ENCODE data around the gene NEK6. TPM values are rescaled to one million over a fixed set of nuclear protein-coding genes. Genes with fewer than 3 reads are reported as not detected.

The NEK6 gene
- total RNA-seq, 2 experiments from 2014 or later, result 0.89 to 1.7 TPM

DNA sequence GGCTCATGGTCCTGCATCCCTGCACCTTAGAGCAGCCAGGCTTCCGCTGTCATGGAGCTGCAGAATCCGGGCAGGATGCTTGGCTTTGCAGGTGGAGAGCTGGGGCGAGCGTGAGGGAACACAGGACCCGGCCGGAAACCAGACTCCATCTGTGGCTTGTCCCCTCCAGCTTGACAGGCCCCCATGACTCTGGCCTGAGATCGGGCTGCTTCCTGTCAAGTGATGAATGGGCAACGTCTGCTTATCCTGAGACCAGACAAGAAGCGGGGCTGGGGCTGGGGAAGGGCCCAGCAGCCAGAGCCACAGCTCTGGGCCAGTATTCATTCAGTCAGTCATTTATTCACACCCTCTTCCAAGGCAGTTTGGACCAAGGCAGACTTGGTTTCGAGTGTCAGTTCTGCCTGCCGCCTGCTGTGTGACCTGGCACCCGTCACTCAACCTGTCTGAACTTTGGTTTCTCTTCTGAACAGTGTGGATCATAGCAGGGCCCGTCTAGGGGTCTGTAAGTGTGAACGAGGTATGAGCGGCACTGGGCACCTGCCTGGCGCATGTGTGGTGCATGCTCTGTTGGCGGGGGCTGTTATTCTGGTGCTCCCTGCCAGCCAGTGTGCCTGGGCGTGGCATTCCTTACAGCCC lies 37.5 kb downstream of the NEK6 start:
- Histone ChIP-seq H3K27ac (ENCODE audit: low read depth in 1 of 2, low read length in 2 of 2) (no peak overlapping the region), H3K4me3 (ENCODE audit: low read length) (no peak overlapping the region), H3K9me3 (ENCODE audit: control insufficient read depth in 1 of 2, insufficient read depth in 1 of 2, low read length in 2 of 2) (peaks cover 0 to 2% of the 10 kb centered on the region in 2 experiments), H3K36me3 (ENCODE audit: insufficient read depth, low read length) (no peaks in the 10 kb centered on the region), H3K4me1 (ENCODE audit: insufficient read depth, low read length) (peaks cover 21% of the 10 kb centered on the region), H3K27me3 (ENCODE audit: control insufficient read depth in 1 of 2, insufficient read depth in 2 of 2, low read length in 2 of 2) (no peaks in the 10 kb centered on the region)
- Mint-ChIP-seq H3K4me3 (no peak overlapping the region), H3K4me1 (ENCODE audit: low read depth) (no peaks in the 10 kb centered on the region), H3K27ac (no peak overlapping the region), H3K9me3 (no peaks in the 10 kb centered on the region), H3K27me3 (no peaks in the 10 kb centered on the region), H3K36me3 (ENCODE audit: low read depth) (no peaks in the 10 kb centered on the region)
- TF ChIP-seq, protein P1, sequence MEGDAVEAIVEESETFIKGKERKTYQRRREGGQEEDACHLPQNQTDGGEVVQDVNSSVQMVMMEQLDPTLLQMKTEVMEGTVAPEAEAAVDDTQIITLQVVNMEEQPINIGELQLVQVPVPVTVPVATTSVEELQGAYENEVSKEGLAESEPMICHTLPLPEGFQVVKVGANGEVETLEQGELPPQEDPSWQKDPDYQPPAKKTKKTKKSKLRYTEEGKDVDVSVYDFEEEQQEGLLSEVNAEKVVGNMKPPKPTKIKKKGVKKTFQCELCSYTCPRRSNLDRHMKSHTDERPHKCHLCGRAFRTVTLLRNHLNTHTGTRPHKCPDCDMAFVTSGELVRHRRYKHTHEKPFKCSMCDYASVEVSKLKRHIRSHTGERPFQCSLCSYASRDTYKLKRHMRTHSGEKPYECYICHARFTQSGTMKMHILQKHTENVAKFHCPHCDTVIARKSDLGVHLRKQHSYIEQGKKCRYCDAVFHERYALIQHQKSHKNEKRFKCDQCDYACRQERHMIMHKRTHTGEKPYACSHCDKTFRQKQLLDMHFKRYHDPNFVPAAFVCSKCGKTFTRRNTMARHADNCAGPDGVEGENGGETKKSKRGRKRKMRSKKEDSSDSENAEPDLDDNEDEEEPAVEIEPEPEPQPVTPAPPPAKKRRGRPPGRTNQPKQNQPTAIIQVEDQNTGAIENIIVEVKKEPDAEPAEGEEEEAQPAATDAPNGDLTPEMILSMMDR (IDR thresholded peaks at IDR 0.05), result no peak
- ATAC-seq (ENCODE audit: poor library complexity) (no peak), DNase-seq (no peak)
- intact Hi-C loops (cut with DNase I, micrococcal nuclease), result no loop called here
- POLR2A ChIA-PET, result no interaction called here
- CTCF ChIA-PET, result no interaction called here

DNA sequence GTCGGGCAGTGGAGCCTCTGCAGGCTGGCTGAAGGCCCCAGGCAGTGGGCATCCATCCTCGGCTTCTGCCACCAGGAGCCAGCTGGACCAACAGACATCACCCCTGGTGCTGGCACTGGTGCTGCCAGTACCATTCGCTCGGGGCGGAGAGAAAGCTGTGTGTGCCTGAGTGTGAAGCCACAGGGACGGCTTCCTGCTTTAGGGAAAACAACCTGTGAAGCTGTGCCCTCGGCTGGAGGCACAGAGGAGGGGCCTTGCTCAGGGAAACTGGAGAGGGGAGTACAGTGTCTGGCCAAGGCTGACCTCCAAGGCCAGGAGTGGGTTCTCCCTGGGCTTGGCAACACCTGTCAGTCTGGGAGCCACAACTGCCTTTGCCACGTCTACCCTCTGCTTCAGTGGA lies 38.3 kb downstream of the NEK6 start:
- no peaks in the 10 kb centered on the region for H3K27me3 ChIP-seq (ENCODE audit: control insufficient read depth in 1 of 2, insufficient read depth in 2 of 2, low read length in 2 of 2)
- no peaks in the 10 kb centered on the region for H3K9me3 ChIP-seq (ENCODE audit: control insufficient read depth in 1 of 2, insufficient read depth in 1 of 2, low read length in 2 of 2)
- no peak for DNase-seq
- H3K4me3 ChIP-seq (ENCODE audit: low read length), result no peak overlapping the region
- no peak for ATAC-seq (ENCODE audit: poor library complexity)
- CTCF ChIA-PET, result no interaction called here
- Mint-ChIP-seq H3K27me3 (no peaks in the 10 kb centered on the region), H3K4me3 (no peak overlapping the region), H3K27ac (no peak overlapping the region), H3K4me1 (ENCODE audit: low read depth) (no peaks in the 10 kb centered on the region), H3K36me3 (ENCODE audit: low read depth) (no peaks in the 10 kb centered on the region), H3K9me3 (no peaks in the 10 kb centered on the region)
- intact Hi-C loops (cut with DNase I, micrococcal nuclease), result no loop called here
- no peak overlapping the region for H3K27ac ChIP-seq (ENCODE audit: low read depth in 1 of 2, low read length in 2 of 2)
- POLR2A ChIA-PET, result no interaction called here
- peaks cover 13% of the 10 kb centered on the region for H3K4me1 ChIP-seq (ENCODE audit: insufficient read depth, low read length)
- TF ChIP-seq, protein P1 (IDR thresholded peaks at IDR 0.05), result no peak
- H3K36me3 ChIP-seq (ENCODE audit: insufficient read depth, low read length), result no peaks in the 10 kb centered on the region

DNA sequence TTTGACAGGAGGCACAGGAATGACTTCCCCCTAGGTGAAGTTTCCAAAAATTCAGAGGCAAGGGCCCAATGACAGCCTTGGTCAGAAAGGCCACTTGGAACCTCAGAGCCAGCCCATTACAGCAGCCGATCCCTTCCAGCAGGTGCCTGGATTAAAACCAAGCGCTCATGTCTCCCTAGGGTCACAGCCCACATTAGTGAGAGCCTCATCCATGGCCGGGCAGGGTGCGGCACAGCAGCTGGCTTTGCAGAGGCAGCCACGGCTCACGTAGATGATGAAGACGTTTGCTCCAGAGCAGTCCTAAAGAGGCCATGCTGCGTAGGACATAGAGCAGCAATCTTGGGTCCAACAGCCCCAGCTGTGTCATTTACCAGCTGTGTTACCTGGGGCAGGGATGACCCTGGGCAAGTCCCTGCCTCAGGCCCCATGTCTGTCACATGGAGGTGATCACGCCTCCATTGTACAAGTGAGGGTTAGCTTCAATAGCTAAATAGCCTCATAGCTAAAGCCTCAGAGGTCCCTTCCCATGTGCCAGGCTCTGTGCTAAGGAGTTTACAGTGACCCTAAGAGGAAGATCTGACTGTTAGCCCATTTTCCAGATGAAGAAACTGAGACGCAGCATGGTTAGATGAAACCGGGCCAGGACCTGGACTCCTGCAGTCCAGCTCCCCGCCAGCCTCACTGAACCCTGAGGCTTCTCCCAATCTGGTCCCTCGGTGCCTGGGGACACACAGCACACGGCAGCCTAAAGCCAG lies 39.2 kb downstream of the NEK6 start:
- H3K27ac ChIP-seq (ENCODE audit: low read depth in 1 of 2, low read length in 2 of 2), result no peak overlapping the region
- no peak overlapping the region for H3K4me3 ChIP-seq (ENCODE audit: low read length)
- peaks cover 1% of the 10 kb centered on the region for H3K36me3 ChIP-seq (ENCODE audit: insufficient read depth, low read length)
- H3K36me3 Mint-ChIP-seq (ENCODE audit: low read depth), result no peaks in the 10 kb centered on the region
- H3K4me3 Mint-ChIP-seq, result no peak overlapping the region
- intact Hi-C loops (cut with DNase I, micrococcal nuclease), result no loop called here
- ChIA-PET CTCF (no interaction called here), POLR2A (no interaction called here)
- H3K27ac Mint-ChIP-seq, result no peak overlapping the region
- no peaks in the 10 kb centered on the region for H3K4me1 Mint-ChIP-seq (ENCODE audit: low read depth)
- ATAC-seq (ENCODE audit: poor library complexity), result no peak
- DNase-seq, result no peak
- no peaks in the 10 kb centered on the region for H3K27me3 Mint-ChIP-seq
- H3K9me3 Mint-ChIP-seq, result no peaks in the 10 kb centered on the region
- no peaks in the 10 kb centered on the region for H3K9me3 ChIP-seq (ENCODE audit: control insufficient read depth in 1 of 2, insufficient read depth in 1 of 2, low read length in 2 of 2)
- TF ChIP-seq, protein P1 (IDR thresholded peaks at IDR 0.05), result no peak
- peaks cover 5% of the 10 kb centered on the region for H3K4me1 ChIP-seq (ENCODE audit: insufficient read depth, low read length)
- H3K27me3 ChIP-seq (ENCODE audit: control insufficient read depth in 1 of 2, insufficient read depth in 2 of 2, low read length in 2 of 2), result no peaks in the 10 kb centered on the region
